Ovary (tissue), 3 donors: ENCODE data around the gene TSHZ3.

Source experiments
- CTCF ChIP-seq, 3 donors: fragments of 450-650 bp in 2 of 3; fragments of 200-600 bp in 1 of 3; IDR thresholded peaks; one replicate each; pipeline versions ENCODE4 v1.5.1 to v1.8.0; 2016 to 2022; ENCODE audit warnings: antibody characterized with exemption in 3 of 3, mild to moderate bottlenecking in 1 of 3
- POLR2A ChIP-seq: fragments of 450-650 bp; IDR thresholded peaks from one replicate; pipeline ENCODE4 v1.6.1; 2017; ENCODE audit warnings: antibody characterized with exemption, mild to moderate bottlenecking, moderate library complexity
- donor health status: DM: no; HTN: no; CAD: no.

- TF ChIP-seq POLR2A = no peak
- TF ChIP-seq CTCF (IDR thresholded peaks at IDR 0.05) = no peak
Measured at GRCh38 chr19:31318790-31319425, 30.3 kb downstream of the TSHZ3 start.
